MM.1S (cell line): ENCODE data around the gene TMEM250.

Experiments
- DNase-seq: peaks from one replicate; pipeline ENCODE4 v3.0.0-alpha.2; 2015
- H2AFZ ChIP-seq: fragments of 300-600 bp; sonication (generic); 2 replicates; pipeline ENCODE4 v1.6.0; 2016; ENCODE audit warnings: antibody characterized with exemption, low read length
- H3F3A ChIP-seq: fragments of 300-600 bp; sonication (generic); 2 replicates; pipeline ENCODE4 v1.6.1; 2016; ENCODE audit warnings: mild to moderate bottlenecking, antibody characterized with exemption, low read length, moderate library complexity, mixed read lengths; ENCODE audit not compliant: insufficient read depth
- H3K27ac ChIP-seq: fragments of 300-600 bp; sonication (generic); 2 replicates; pipeline ENCODE4 v1.5.1; 2016; ENCODE audit warnings: mild to moderate bottlenecking, low read length
- H3K27me3 ChIP-seq: fragments of 300-600 bp; sonication (generic); replicated peaks from 2 replicates; pipeline ENCODE4 v1.6.0; 2016; ENCODE audit warnings: low read length; ENCODE audit not compliant: insufficient read depth
- H3K36me3 ChIP-seq: fragments of 300-600 bp; sonication (generic); replicated peaks from 2 replicates; pipeline ENCODE4 v1.6.1; 2016; ENCODE audit warnings: mild to moderate bottlenecking, low read length, mixed read lengths; ENCODE audit not compliant: insufficient read depth
- H3K4me1 ChIP-seq: fragments of 300-600 bp; sonication (generic); 2 replicates; pipeline ENCODE4 v1.6.1; 2016; ENCODE audit warnings: low read length, mixed read lengths
- H3K4me2 ChIP-seq: fragments of 300-600 bp; sonication (generic); 2 replicates; pipeline ENCODE4 v1.6.0; 2016; ENCODE audit warnings: low read depth, low read length
- H3K4me3 ChIP-seq: fragments of 300-600 bp; sonication (generic); 2 replicates; pipeline ENCODE4 v1.5.1; 2016; ENCODE audit warnings: low read length, mixed read lengths
- H3K79me2 ChIP-seq: fragments of 300-600 bp; sonication (generic); 2 replicates; pipeline ENCODE4 v1.6.1; 2016; ENCODE audit warnings: mixed run types, low read length, mixed read lengths
- H3K9ac ChIP-seq: fragments of 300-600 bp; sonication (generic); 2 replicates; pipeline ENCODE4 v1.6.1; 2016; ENCODE audit warnings: low read length, mixed read lengths
- H3K9me2 ChIP-seq: fragments of 300-600 bp; sonication (generic); replicated peaks from 2 replicates; pipeline ENCODE4 v1.6.1; 2016; ENCODE audit warnings: mild to moderate bottlenecking, low read length, mixed read lengths; ENCODE audit not compliant: insufficient read depth
- H3K9me3 ChIP-seq: fragments of 300-600 bp; sonication (generic); replicated peaks from 2 replicates; pipeline ENCODE4 v1.6.1; 2016; ENCODE audit warnings: mild to moderate bottlenecking, low read length, mixed read lengths; ENCODE audit not compliant: insufficient read depth
- H4K20me1 ChIP-seq: fragments of 300-600 bp; sonication (generic); 2 replicates; pipeline ENCODE4 v1.6.1; 2016; ENCODE audit warnings: mild to moderate bottlenecking, low read length, moderate library complexity, mixed read lengths; ENCODE audit not compliant: insufficient read depth
- EZH2 ChIP-seq: fragments of 300-600 bp; sonication (generic); optimal IDR thresholded peaks from 2 replicates; pipeline ENCODE3; 2017; ENCODE audit warnings: low read depth, mild to moderate bottlenecking, antibody characterized with exemption, low read length, mixed read lengths
- EZH2phosphoT487 ChIP-seq: fragments of 300-600 bp; sonication (generic); IDR thresholded peaks from 2 replicates; pipeline ENCODE4 v1.6.1; 2018; ENCODE audit warnings: antibody characterized with exemption, low read length
- TF ChIP-seq, protein P1 (sequence below): fragments of 300-600 bp; sonication (generic); IDR thresholded peaks from 2 replicates; pipeline ENCODE4 v1.5.1; 2016; ENCODE audit warnings: antibody characterized with exemption, low read length, mixed read lengths

Gene TMEM250

GRCh38 chr9:136147038-136147889 is 28.6 kb upstream of the TMEM250 start:
- Histone ChIP-seq H3F3A (no peaks in the 10 kb centered on the region), H3K4me1 (no peaks in the 10 kb centered on the region), H4K20me1 (no peaks in the 10 kb centered on the region), H2AFZ (no peak overlapping the region), H3K4me2 (no peak overlapping the region), H3K27me3 (peaks cover 97% of the 10 kb centered on the region), H3K4me3 (no peak overlapping the region), H3K27ac (no peak overlapping the region), H3K79me2 (no peaks in the 10 kb centered on the region), H3K36me3 (no peaks in the 10 kb centered on the region), H3K9me3 (no peaks in the 10 kb centered on the region), H3K9me2 (no peaks in the 10 kb centered on the region), H3K9ac (no peak overlapping the region)
- TF ChIP-seq, protein P1, sequence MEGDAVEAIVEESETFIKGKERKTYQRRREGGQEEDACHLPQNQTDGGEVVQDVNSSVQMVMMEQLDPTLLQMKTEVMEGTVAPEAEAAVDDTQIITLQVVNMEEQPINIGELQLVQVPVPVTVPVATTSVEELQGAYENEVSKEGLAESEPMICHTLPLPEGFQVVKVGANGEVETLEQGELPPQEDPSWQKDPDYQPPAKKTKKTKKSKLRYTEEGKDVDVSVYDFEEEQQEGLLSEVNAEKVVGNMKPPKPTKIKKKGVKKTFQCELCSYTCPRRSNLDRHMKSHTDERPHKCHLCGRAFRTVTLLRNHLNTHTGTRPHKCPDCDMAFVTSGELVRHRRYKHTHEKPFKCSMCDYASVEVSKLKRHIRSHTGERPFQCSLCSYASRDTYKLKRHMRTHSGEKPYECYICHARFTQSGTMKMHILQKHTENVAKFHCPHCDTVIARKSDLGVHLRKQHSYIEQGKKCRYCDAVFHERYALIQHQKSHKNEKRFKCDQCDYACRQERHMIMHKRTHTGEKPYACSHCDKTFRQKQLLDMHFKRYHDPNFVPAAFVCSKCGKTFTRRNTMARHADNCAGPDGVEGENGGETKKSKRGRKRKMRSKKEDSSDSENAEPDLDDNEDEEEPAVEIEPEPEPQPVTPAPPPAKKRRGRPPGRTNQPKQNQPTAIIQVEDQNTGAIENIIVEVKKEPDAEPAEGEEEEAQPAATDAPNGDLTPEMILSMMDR = no peak
- no peak for TF ChIP-seq EZH2
- TF ChIP-seq EZH2phosphoT487 = no peak
- no peak for DNase-seq

GRCh38 chr9:136146126-136147037 is 27.7 kb upstream of the TMEM250 start:
- Histone ChIP-seq H3K4me1 (no peaks in the 10 kb centered on the region), H3K9ac (no peak overlapping the region)

GRCh38 chr9:136145580-136145979 is 26.9 kb upstream of the TMEM250 start:
- H3K4me3 ChIP-seq = no peak overlapping the region
- no peak overlapping the region for H3K4me2 ChIP-seq
- no peak for DNase-seq
- no peak overlapping the region for H3K9ac ChIP-seq
- H3K4me1 ChIP-seq = no peaks in the 10 kb centered on the region
- no peaks in the 10 kb centered on the region for H3K79me2 ChIP-seq
- no peaks in the 10 kb centered on the region for H3F3A ChIP-seq
- peaks cover 98% of the 10 kb centered on the region for H3K27me3 ChIP-seq
- TF ChIP-seq EZH2 (no peak), EZH2phosphoT487 (no peak)
- TF ChIP-seq, protein P1 = no peak
- H2AFZ ChIP-seq = no peak overlapping the region
- no peaks in the 10 kb centered on the region for H4K20me1 ChIP-seq
- no peaks in the 10 kb centered on the region for H3K9me2 ChIP-seq
- no peaks in the 10 kb centered on the region for H3K36me3 ChIP-seq
- H3K27ac ChIP-seq = no peak overlapping the region
- no peaks in the 10 kb centered on the region for H3K9me3 ChIP-seq

More at GRCh38 chr9:136146126-136147037, 27.7 kb upstream of the TMEM250 start:
- Histone ChIP-seq H3K27me3 (peaks cover 96% of the 10 kb centered on the region), H3K9me2 (no peaks in the 10 kb centered on the region), H3K79me2 (no peaks in the 10 kb centered on the region), H3F3A (no peaks in the 10 kb centered on the region), H3K4me2 (no peak overlapping the region), H3K9me3 (no peaks in the 10 kb centered on the region), H2AFZ (no peak overlapping the region), H4K20me1 (no peaks in the 10 kb centered on the region), H3K27ac (no peak overlapping the region), H3K36me3 (no peaks in the 10 kb centered on the region), H3K4me3 (no peak overlapping the region)
- DNase-seq = no peak
- TF ChIP-seq EZH2phosphoT487 = no peak
- TF ChIP-seq, protein P1 = no peak
- no peak for TF ChIP-seq EZH2
